Esophagus (tissue), 2 donors: Measurements from ENCODE around the gene MEGF11. TPM values are rescaled to one million over a fixed set of nuclear protein-coding genes. Genes with fewer than 3 reads are reported as not detected.

Experiments
- H3K27ac ChIP-seq, 2 donors: one replicate each; pipeline ENCODE4 v1.5.1; 2013; ENCODE audit warnings: low read depth in 2 of 2, mild to moderate bottlenecking in 2 of 2, inconsistent platforms in 1 of 2, low read length in 1 of 2, moderate library complexity in 1 of 2
- H3K27me3 ChIP-seq, 2 donors: one replicate each; pipeline ENCODE4 v1.6.1; 2013; ENCODE audit warnings: low read length in 2 of 2, control low read depth in 1 of 2, mild to moderate bottlenecking in 1 of 2; ENCODE audit not compliant: insufficient read depth in 2 of 2, control insufficient read depth in 1 of 2
- H3K36me3 ChIP-seq, 2 donors: one replicate each; pipeline ENCODE4 v1.6.1; 2013; ENCODE audit warnings: low read length in 1 of 2; ENCODE audit not compliant: control insufficient read depth in 2 of 2, insufficient read depth in 2 of 2
- H3K4me1 ChIP-seq, 2 donors: one replicate each; pipeline ENCODE4 v1.6.1; 2013; ENCODE audit warnings: low read length in 1 of 2; ENCODE audit not compliant: control insufficient read depth in 2 of 2, insufficient read depth in 2 of 2
- H3K4me3 ChIP-seq, 2 donors: one replicate each; pipeline ENCODE4 v1.5.1; 2013; ENCODE audit warnings: low read length in 2 of 2, mild to moderate bottlenecking in 2 of 2, low read depth in 1 of 2, moderate library complexity in 1 of 2
- H3K9me3 ChIP-seq, 2 donors: one replicate each; pipeline ENCODE4 v1.6.1; 2013; ENCODE audit warnings: mild to moderate bottlenecking in 2 of 2, low read depth in 1 of 2, low read length in 1 of 2, moderate library complexity in 1 of 2; ENCODE audit not compliant: control insufficient read depth in 2 of 2, insufficient read depth in 1 of 2
- WGBS, 2 donors: extraction: QIAGEN DNeasy Blood & Tissue Kit; methylation state at CpG; one replicate each; pipeline ENCODE4 v1.1.7; 2013; 5-methylcytosine and 5-hydroxymethylcytosine counted together
- polyA plus RNA-seq, 2 donors: library from polyadenylated mRNA; stranded (reverse); fragments of 200-250 nt; gene quantifications; one replicate each; pipeline ENCODE4 v1.2.3, GENCODE V29; 2013
- donor health status: healthy with polysubstance abuse.
- donor health status: Bipolar disorder and iron deficiency.

Gene MEGF11
- polyA plus RNA-seq, 2 donors, result not detected

- no peaks in the 10 kb centered on the region for H3K27me3 ChIP-seq
- H3K4me1 ChIP-seq, result no peaks in the 10 kb centered on the region
- no peaks in the 10 kb centered on the region for H3K36me3 ChIP-seq
- H3K27ac ChIP-seq, result no peak overlapping the region
- H3K4me3 ChIP-seq, result no peak overlapping the region
- 21 to 85% methylated on average over 1 of the region's 1 CpG for WGBS, 2 donors
- H3K9me3 ChIP-seq, result no peaks in the 10 kb centered on the region
Measured at GRCh38 chr15:66241908-66242285, 11.7 kb downstream of the MEGF11 start.

GRCh38 chr15:66241087-66241907, 12.3 kb downstream of the MEGF11 start:
- H3K27ac ChIP-seq, result no peak overlapping the region
- H3K36me3 ChIP-seq, result no peaks in the 10 kb centered on the region
- 77 to 79% methylated on average over 12 of the region's 12 CpGs for WGBS, 2 donors
- H3K9me3 ChIP-seq, result no peaks in the 10 kb centered on the region
- no peaks in the 10 kb centered on the region for H3K27me3 ChIP-seq
- H3K4me3 ChIP-seq, result no peak overlapping the region
- no peaks in the 10 kb centered on the region for H3K4me1 ChIP-seq

GRCh38 chr15:66240240-66240794, 13.2 kb downstream of the MEGF11 start:
- H3K27ac ChIP-seq, result no peak overlapping the region
- H3K9me3 ChIP-seq, result no peaks in the 10 kb centered on the region
- H3K4me3 ChIP-seq, result no peak overlapping the region
- no peaks in the 10 kb centered on the region for H3K4me1 ChIP-seq
- H3K27me3 ChIP-seq, result peaks cover 0 to 3% of the 10 kb centered on the region in 2 donors
- 77 to 81% methylated on average over 9 of the region's 9 CpGs for WGBS, 2 donors
- H3K36me3 ChIP-seq, result no peaks in the 10 kb centered on the region

GRCh38 chr15:66239514-66239913, 14.0 kb downstream of the MEGF11 start:
- WGBS, 2 donors, result 97 to 99% methylated on average over 4 of the region's 4 CpGs
- no peaks in the 10 kb centered on the region for H3K36me3 ChIP-seq
- peaks cover 0 to 3% of the 10 kb centered on the region in 2 donors for H3K27me3 ChIP-seq
- no peak overlapping the region for H3K4me3 ChIP-seq
- no peaks in the 10 kb centered on the region for H3K4me1 ChIP-seq
- H3K9me3 ChIP-seq, result no peaks in the 10 kb centered on the region
- no peak overlapping the region for H3K27ac ChIP-seq

GRCh38 chr15:66238318-66238717, 15.2 kb downstream of the MEGF11 start:
- Histone ChIP-seq H3K36me3 (no peaks in the 10 kb centered on the region), H3K27me3 (peaks cover 0 to 3% of the 10 kb centered on the region in 2 donors), H3K4me3 (no peak overlapping the region), H3K4me1 (no peaks in the 10 kb centered on the region), H3K9me3 (no peaks in the 10 kb centered on the region), H3K27ac (no peak overlapping the region)
- WGBS, 2 donors, result 83 to 87% methylated on average over 5 of the region's 5 CpGs

GRCh38 chr15:66237513-66238235, 15.9 kb downstream of the MEGF11 start:
- Histone ChIP-seq H3K27ac (no peak overlapping the region), H3K4me3 (no peak overlapping the region), H3K36me3 (no peaks in the 10 kb centered on the region), H3K9me3 (no peaks in the 10 kb centered on the region), H3K27me3 (peaks cover 0 to 3% of the 10 kb centered on the region in 2 donors), H3K4me1 (no peaks in the 10 kb centered on the region)
- WGBS, 2 donors, result 71 to 74% methylated on average over 10 of the region's 10 CpGs

GRCh38 chr15:66236806-66237375, 16.7 kb downstream of the MEGF11 start:
- Histone ChIP-seq H3K4me3 (no peak overlapping the region), H3K27ac (no peak overlapping the region), H3K27me3 (peaks cover 0 to 3% of the 10 kb centered on the region in 2 donors), H3K4me1 (no peaks in the 10 kb centered on the region), H3K9me3 (no peaks in the 10 kb centered on the region), H3K36me3 (no peaks in the 10 kb centered on the region)
- whole genome bisulfite sequencing, 2 donors, result 59 to 70% methylated on average over 12 of the region's 12 CpGs

- 65 to 71% methylated on average over 2 of the region's 2 CpGs for WGBS, 2 donors
- H3K9me3 ChIP-seq, result no peaks in the 10 kb centered on the region
- no peaks in the 10 kb centered on the region for H3K36me3 ChIP-seq
- peaks cover 0 to 3% of the 10 kb centered on the region in 2 donors for H3K27me3 ChIP-seq
- no peaks in the 10 kb centered on the region for H3K4me1 ChIP-seq
- no peak overlapping the region for H3K4me3 ChIP-seq
- H3K27ac ChIP-seq, result no peak overlapping the region
Measured at GRCh38 chr15:66235866-66236265, 17.7 kb downstream of the MEGF11 start.

GRCh38 chr15:66234798-66235197, 18.8 kb downstream of the MEGF11 start:
- no peak overlapping the region for H3K27ac ChIP-seq
- no peak overlapping the region for H3K4me3 ChIP-seq
- no peaks in the 10 kb centered on the region for H3K9me3 ChIP-seq
- WGBS, 2 donors, result 69 to 73% methylated on average over 9 of the region's 9 CpGs
- no peaks in the 10 kb centered on the region for H3K36me3 ChIP-seq
- H3K4me1 ChIP-seq, result no peaks in the 10 kb centered on the region
- peaks cover 0 to 3% of the 10 kb centered on the region in 2 donors for H3K27me3 ChIP-seq
